GM12878 (cell line): ENCODE data around the gene PATJ. TPM values are rescaled to one million over a fixed set of nuclear protein-coding genes. Genes with fewer than 3 reads are reported as not detected.

Experiments
- ATAC-seq: fragments of 200-7000 bp; cut with Tn5 transposase; 3 replicates; pipeline ENCODE4 v1.9.1; 2020; ENCODE audit warnings: mild to moderate bottlenecking, moderate library complexity
- BruUV-seq: library from RNA; stranded (reverse); fragments of 400-500 nt; replicated peaks from 2 replicates; lab custom pipeline; 2021; lab: Mats Ljungman, UMichigan
- CTCF ChIA-PET: fragments of 300-600 bp; sonication (Branson Sonifier 250); formaldehyde crosslinking; extraction: SDS; loops from one replicate; lab custom pipeline; 2021; ENCODE audit warnings: inconsistent platforms; lab: Yijun Ruan, JAX
- POLR2A ChIA-PET: fragments of 350-600 bp; formaldehyde crosslinking; extraction: SDS; loops from one replicate; lab custom pipeline; 2021; ENCODE audit warnings: inconsistent platforms; lab: Charles Lee
- RAD21 ChIA-PET: fragments of 300-600 bp; sonication (Branson Sonifier 250); formaldehyde crosslinking; loops from one replicate; lab custom pipeline; 2023; ENCODE audit warnings: antibody characterized with exemption; ENCODE audit not compliant: unreplicated experiment; lab: Charles Lee
- SMC1A ChIA-PET: fragments of 300-600 bp; sonication (Branson Sonifier 250); formaldehyde crosslinking; loops from one replicate; lab custom pipeline; 2023; ENCODE audit not compliant: unreplicated experiment, uncharacterized antibody; lab: Charles Lee
- DNase-seq: peaks from one replicate; pipeline ENCODE4 v3.0.0-alpha.2; 2011; ENCODE audit warnings: low read depth, low spot score
- FAIRE-seq: peaks from 3 replicates; lab custom pipeline; 2011; peaks lifted over from hg19 to GRCh38; lab: Jason Lieb, UNC
- H2AFZ ChIP-seq: 2 replicates; pipeline ENCODE4 v1.6.0; 2011; ENCODE audit warnings: low read depth, low read length, control low read depth; ENCODE audit not compliant: control insufficient read depth
- H3K27ac ChIP-seq: 2 replicates; pipeline ENCODE4 v1.5.1; 2011; ENCODE audit warnings: control low read depth; ENCODE audit not compliant: control insufficient read depth, insufficient read depth
- H3K27me3 ChIP-seq, 2 experiments: replicated peaks in 1 of 2; 2 replicates each; pipeline versions ENCODE4 v1.6.0 to v1.6.1; 2011; ENCODE audit warnings: low read length in 1 of 2; ENCODE audit not compliant: control insufficient read depth in 2 of 2, insufficient read depth in 2 of 2
- H3K36me3 ChIP-seq, 2 experiments: 2 replicates each; pipeline ENCODE4 v1.5.1; 2011; ENCODE audit warnings: low read length in 1 of 2; ENCODE audit not compliant: control insufficient read depth in 2 of 2, insufficient read depth in 2 of 2
- H3K4me1 ChIP-seq: 2 replicates; pipeline ENCODE4 v1.6.1; 2011; ENCODE audit warnings: mild to moderate bottlenecking, low read length, moderate library complexity, mixed read lengths; ENCODE audit not compliant: control insufficient read depth, insufficient read depth
- H3K4me2 ChIP-seq: 2 replicates; pipeline ENCODE4 v1.6.0; 2011; ENCODE audit warnings: control low read depth; ENCODE audit not compliant: control insufficient read depth, insufficient read depth
- H3K4me3 ChIP-seq: fragments of 200-600 bp; sonication (generic); 2 replicates; pipeline ENCODE4 v1.5.1; 2016
- H3K79me2 ChIP-seq: 2 replicates; pipeline ENCODE4 v1.6.0; 2011; ENCODE audit warnings: low read length; ENCODE audit not compliant: control insufficient read depth, insufficient read depth
- H3K9ac ChIP-seq: 2 replicates; pipeline ENCODE4 v1.8.0; 2011; ENCODE audit warnings: low read length, control low read depth, mixed read lengths; ENCODE audit not compliant: control insufficient read depth, insufficient read depth
- H3K9me3 ChIP-seq: replicated peaks from 3 replicates; pipeline ENCODE4 v1.5.1; 2011; ENCODE audit warnings: mild to moderate bottlenecking, low read length; ENCODE audit not compliant: control insufficient read depth, insufficient read depth
- H4K20me1 ChIP-seq: 2 replicates; pipeline ENCODE4 v1.6.0; 2011; ENCODE audit not compliant: control insufficient read depth, insufficient read depth
- CBFB ChIP-seq: IDR thresholded peaks from 2 replicates; pipeline ENCODE4 v1.6.1; 2016; ENCODE audit warnings: antibody characterized with exemption, low read depth
- CUX1 ChIP-seq: IDR thresholded peaks from 2 replicates; pipeline ENCODE4 v1.6.1; 2012; ENCODE audit warnings: improper control_type of control experiment, low read depth, low read length; ENCODE audit not compliant: insufficient replicate concordance
- MEF2A ChIP-seq: IDR thresholded peaks from 2 replicates; pipeline ENCODE4 v1.6.1; 2011; ENCODE audit warnings: low read depth, mild to moderate bottlenecking, low read length, moderate library complexity; ENCODE audit not compliant: insufficient read depth
- MEF2B ChIP-seq: fragments of 450-650 bp; IDR thresholded peaks from 2 replicates; pipeline ENCODE4 v1.6.1; 2018; ENCODE audit warnings: mild to moderate bottlenecking, moderate library complexity; ENCODE audit not compliant: partially characterized antibody, poor library complexity, severe bottlenecking
- MTA3 ChIP-seq: IDR thresholded peaks from 2 replicates; pipeline ENCODE4 v1.6.1; 2012; ENCODE audit warnings: low read length, inconsistent platforms, borderline replicate concordance
- NFYB ChIP-seq: IDR thresholded peaks from 2 replicates; pipeline ENCODE4 v1.6.1; 2011; ENCODE audit warnings: low read depth, mild to moderate bottlenecking, low read length, improper control_type of control experiment, moderate library complexity; ENCODE audit not compliant: insufficient read depth
- NKRF ChIP-seq: fragments of 450-650 bp; conservative IDR thresholded peaks from 2 replicates; pipeline ENCODE4 v1.6.1; 2017; ENCODE audit warnings: mild to moderate bottlenecking, moderate library complexity
- RCOR1 ChIP-seq: conservative IDR thresholded peaks from 2 replicates; pipeline ENCODE4 v1.6.1; 2012; ENCODE audit warnings: low read depth, low read length, improper control_type of control experiment
- REST ChIP-seq: IDR thresholded peaks from 2 replicates; pipeline ENCODE4 v1.6.1; 2012; ENCODE audit warnings: mild to moderate bottlenecking, low read depth, low read length
- SMAD5 ChIP-seq: IDR thresholded peaks from 2 replicates; pipeline ENCODE4 v1.6.1; 2016; ENCODE audit warnings: antibody characterized with exemption, low read depth
- SP1 ChIP-seq: IDR thresholded peaks from one replicate; pipeline ENCODE4 v1.6.1; 2011; ENCODE audit warnings: low read depth, low read length
- WRNIP1 ChIP-seq: IDR thresholded peaks from 2 replicates; pipeline ENCODE4 v1.6.1; 2011; ENCODE audit warnings: low read depth, low read length, improper control_type of control experiment, borderline replicate concordance
- ZNF217 ChIP-seq: fragments of 450-650 bp; IDR thresholded peaks from 2 replicates; pipeline ENCODE4 v1.6.1; 2017; ENCODE audit warnings: antibody characterized with exemption, mild to moderate bottlenecking
- whole genome bisulfite sequencing: methylation state at CpG from one replicate; pipeline ENCODE4 v1.1.6; 2016; ENCODE audit warnings: low lambda C conversion rate; ENCODE audit not compliant: insufficient replicate concordance, insufficient coverage; ENCODE audit errors: missing lambda C conversion rate; 5-methylcytosine and 5-hydroxymethylcytosine counted together
- in situ Hi-C: fragments of 300-500 bp; cut with MboI; formaldehyde crosslinking; loops from 9 replicates; pipeline ENCODE4 v1.14.3; 2018; ENCODE audit warnings: mixed read lengths
- intact Hi-C: fragments of 100-400 bp; cut with micrococcal nuclease; formaldehyde crosslinking; loops from one replicate; pipeline ENCODE4 v1.14.2; 2022; ENCODE audit not compliant: unreplicated experiment
- polyA plus RNA-seq, 11 experiments: library from polyadenylated mRNA; depleted of rRNA in 4 of 11; unstranded in 6 of 11; stranded (reverse) in 5 of 11; fragments of >200 nt; fragmentation: Nextera tagmentation in 4 of 11; fragmentation: Illumina TruSeq in 1 of 11; extraction: Ambion mirVana in 4 of 11; extraction: Trizol in 1 of 11; gene quantifications; 1 replicate in 1 of 11; 2 replicates in 10 of 11; pipeline versions ENCODE4 v1.2.1 to v1.2.3, GENCODE V29; 2011 to 2016; ENCODE audit warnings: inconsistent platforms in 2 of 11, missing spikeins in 2 of 11, low read depth in 1 of 11
- total RNA-seq, 4 experiments: library from RNA; depleted of rRNA in 3 of 4; stranded (reverse); fragments of >200 nt in 3 of 4; fragmentation: Illumina TruSeq in 1 of 4; extraction: Trizol in 1 of 4; gene quantifications; 2 replicates each; pipeline versions ENCODE4 v1.2.1 to v1.2.3, GENCODE V29; 2013 to 2021

Gene PATJ
- total and polyA plus RNA-seq, 10 of the 15 experiments (the other 5 are each of a cell fraction or from before 2014, with no cell fraction given) = 2.8 to 13.9 (median 6.9) TPM

- Histone ChIP-seq H3K27ac (no peak overlapping the region), H3K4me2 (no peak overlapping the region), H3K4me3 (no peak overlapping the region), H3K27me3 (no peaks in the 10 kb centered on the region), H3K9ac (no peak overlapping the region)
- no peak for ATAC-seq
- ChIA-PET SMC1A (no interaction called here), POLR2A (no interaction called here)
- no peak for DNase-seq
- in situ Hi-C loops = no loop called here
- TF ChIP-seq NKRF (no peak), CUX1 (no peak), NFYB (no peak), REST (no peak), WRNIP1 (no peak), ZNF217 (no peak), MEF2A (no peak), MTA3 (no peak), SMAD5 (no peak), MEF2B (no peak), SP1 (no peak), RCOR1 (no peak), CBFB (no peak)
- TF ChIP-seq, all 136 proteins: peak for 0
- RAD21 ChIA-PET = no interaction called here
- WGBS = 40% methylated on average over 5 of the region's 5 CpGs
- intact Hi-C loops = no loop called here
- Histone ChIP-seq H3K79me2 (no peaks in the 10 kb centered on the region), H3K36me3 (no peaks in the 10 kb centered on the region), H2AFZ (no peak overlapping the region), H3K4me1 (no peaks in the 10 kb centered on the region), H4K20me1 (no peaks in the 10 kb centered on the region), H3K9me3 (no peaks in the 10 kb centered on the region)
- no TSS peak for BruUV-seq
- FAIRE-seq = no peak
- CTCF ChIA-PET = no interaction called here
Measured at GRCh38 chr1:62090016-62090415, 347.7 kb downstream of the PATJ start.
